ENCODE measurements around the gene LYVE1.
"Not testable (repeated sequence)": the region's sequence is repeated elsewhere in the genome, so short reads cannot be mapped to it uniquely, and the experiment has no call there.

The LYVE1 gene, protein sequence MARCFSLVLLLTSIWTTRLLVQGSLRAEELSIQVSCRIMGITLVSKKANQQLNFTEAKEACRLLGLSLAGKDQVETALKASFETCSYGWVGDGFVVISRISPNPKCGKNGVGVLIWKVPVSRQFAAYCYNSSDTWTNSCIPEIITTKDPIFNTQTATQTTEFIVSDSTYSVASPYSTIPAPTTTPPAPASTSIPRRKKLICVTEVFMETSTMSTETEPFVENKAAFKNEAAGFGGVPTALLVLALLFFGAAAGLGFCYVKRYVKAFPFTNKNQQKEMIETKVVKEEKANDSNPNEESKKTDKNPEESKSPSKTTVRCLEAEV

DNA sequence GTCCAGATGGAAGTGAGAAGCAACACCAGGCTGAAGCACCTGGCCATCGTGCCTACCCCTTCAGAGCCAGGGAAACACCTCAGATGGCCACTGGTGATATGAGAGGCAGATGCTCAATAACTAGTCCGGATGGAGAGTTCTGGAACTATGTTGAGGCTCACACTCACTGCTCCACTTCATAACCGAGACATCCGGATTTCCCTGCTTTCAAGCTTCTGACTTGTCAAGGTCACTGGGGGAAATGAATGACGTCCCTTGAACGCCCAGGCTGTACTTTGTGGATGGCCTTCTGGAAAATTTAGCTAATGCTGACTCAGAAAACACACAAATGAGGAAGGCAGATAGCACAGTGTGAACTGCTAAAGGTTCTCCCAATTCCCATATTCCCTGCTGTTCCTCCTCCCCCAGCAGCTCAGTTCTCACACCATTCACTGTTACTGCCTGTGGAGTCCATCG, at the start of gene LYVE1:
Gene LYVE1 (minus strand): TSS at position 180 of the 456 bp plus-strand sequence. CDS start 133 bp downstream, at position 47.
- no peak for DNase-seq

DNA sequence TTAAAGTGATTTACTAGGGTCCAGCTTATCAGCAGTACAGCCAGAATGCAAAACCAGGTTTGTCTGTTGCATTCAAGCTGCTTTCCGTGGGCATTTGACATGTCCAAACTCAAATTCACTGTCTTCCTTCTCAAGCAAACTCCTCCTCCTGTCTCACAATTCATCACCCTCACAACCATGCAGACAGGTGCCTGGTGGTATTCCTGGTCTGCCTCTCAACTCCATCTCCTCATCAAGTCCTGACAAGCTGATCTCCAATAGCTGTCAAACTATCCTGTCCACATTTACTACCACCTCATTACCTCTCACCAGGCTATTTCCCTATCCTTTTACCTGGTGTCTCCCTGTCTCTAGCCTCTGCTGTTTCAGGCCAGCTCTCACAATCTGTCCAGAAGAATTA, 49.1 kb upstream of the LYVE1 start:
- no peak for DNase-seq

DNA sequence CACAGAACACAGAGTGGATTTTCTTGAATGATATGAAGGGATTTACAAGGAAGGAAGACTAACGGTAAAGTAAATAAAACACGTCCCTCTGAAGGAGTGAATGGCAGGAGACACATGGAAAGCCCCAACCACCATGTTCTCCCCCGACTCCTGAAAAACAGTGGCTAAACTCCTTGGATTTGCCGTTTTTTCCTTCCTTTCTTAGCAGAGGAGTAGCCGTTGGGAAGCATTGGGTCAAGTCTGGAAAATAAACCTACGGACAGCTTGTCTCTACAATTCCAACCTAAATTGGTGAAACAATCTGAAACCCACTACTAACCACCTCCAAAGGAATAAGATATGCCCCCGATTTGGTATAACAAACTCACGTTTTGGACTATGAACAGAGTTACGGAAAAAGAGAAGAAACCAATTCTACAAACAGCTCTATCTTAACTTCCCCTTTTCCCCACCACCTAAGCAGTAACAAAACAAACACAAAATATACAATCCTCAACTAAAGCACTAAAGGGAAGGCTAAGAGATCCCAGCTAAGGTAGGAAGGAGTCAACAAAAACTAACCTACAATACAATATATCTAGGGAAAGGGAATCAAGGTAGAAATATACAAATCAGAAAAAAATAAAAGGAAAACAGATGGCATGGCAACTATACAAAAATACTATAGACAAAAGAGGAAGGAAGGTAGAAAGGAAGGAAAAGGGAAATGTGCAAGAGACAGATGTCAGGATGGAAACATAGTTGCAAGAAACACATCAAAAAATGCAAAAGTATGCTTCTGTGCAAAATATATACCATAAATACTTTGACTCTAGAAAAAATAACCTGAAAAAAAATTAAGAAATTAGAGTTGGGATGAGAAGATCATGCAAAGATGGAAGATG, 43.8 kb upstream of the LYVE1 start:
- DNase-seq = no peak

DNA sequence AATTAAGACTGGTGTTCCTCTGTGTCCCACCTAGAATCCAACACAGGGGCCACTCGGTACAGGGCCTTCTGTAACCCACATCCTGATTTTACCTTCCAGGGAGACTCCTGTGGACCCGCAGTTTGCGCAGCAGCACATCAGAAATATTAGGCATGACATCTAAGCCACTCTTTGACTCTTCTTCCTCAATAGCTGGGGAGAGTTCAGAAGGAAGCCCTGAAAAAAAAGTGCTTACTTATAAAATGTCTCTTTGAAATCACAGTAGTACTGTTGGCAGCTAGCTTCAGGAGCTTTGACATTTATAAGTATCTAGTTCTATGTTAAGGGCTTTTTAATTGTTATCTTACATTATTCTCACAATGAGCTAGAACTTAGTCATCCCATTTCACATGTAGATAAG, 41.2 kb upstream of the LYVE1 start:
- DNase-seq = no peak

DNA sequence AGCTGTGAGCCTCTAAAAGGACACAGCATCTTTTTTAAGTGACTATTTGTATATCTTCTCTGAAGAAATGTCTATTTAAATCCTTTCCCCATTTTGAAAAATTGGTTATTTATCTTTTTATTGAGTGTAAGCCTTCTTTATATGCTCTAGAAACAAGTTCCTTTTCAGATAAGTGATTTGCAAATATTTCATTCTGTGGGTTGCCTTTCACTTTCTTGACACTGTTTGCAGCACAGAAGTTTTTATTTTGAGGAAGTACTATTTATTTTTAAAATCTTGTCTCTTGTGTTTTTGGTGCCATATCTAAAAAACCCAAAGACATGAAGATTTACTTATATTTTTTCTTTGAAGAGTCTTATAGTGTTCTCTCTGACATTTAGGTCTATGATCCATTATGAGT, 40.1 kb upstream of the LYVE1 start:
- DNase-seq = no peak

DNA sequence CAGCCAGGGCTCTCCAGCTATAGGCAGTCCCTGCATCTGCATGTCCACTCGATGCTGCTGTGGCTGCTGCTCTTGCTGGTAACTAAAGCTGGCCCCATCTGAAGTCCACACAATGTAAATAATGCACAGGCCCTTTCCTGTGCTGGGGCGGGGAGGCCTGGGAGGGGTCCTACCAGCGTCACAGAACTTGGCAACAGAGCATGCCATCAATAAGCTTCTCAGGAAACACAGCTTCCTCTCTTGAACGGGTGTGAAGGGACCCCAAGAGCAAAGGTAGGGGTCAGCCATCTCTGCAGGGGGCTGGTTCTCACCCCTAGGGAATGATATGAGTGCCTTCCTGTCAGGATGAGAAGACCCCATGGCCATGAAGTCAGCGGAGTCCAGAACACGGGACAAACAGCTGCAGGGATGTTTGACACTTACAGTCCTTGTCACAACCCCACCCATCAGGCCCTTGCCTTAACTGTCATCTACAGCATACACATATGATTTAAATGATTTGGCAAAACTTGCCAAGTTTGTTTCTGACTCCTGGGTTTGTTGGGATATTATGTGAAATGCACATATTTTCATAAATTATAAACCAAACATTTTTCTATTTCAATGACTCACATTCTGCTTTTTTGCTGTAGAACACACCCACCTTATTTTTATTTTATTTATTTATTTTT, 39.1 kb upstream of the LYVE1 start:
- DNase-seq = no peak

DNA sequence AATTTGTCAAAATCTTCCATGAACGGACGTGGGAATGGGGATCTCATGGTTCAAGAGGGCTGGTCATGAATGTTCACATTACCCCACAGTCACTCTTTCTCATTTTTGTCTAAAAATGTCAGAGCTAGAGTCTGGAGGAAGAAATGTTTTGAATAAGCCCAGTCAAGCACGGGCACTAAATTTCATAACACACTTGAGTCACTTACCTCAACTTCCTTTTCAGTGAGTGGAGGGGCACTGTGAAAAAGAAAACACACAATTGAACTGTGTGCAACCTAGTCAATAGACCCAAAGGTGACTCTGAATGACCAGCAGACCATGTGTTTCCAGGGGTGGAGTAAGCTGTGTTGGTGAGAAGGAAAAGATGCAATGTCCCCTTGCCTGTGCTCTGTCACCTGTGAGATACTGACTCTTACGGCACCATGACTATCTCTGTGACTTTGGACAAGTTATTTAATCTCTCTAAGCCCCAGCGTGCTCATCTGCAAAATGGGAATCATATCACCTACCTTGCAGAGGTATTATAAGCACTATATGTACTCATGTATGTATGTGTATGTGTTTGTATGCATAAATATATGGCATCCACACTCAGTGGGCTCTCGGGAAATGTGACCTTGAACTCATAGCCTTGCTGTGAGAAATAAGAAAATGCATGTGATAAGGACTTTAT, 38.2 kb upstream of the LYVE1 start:
- DNase-seq = no peak

DNA sequence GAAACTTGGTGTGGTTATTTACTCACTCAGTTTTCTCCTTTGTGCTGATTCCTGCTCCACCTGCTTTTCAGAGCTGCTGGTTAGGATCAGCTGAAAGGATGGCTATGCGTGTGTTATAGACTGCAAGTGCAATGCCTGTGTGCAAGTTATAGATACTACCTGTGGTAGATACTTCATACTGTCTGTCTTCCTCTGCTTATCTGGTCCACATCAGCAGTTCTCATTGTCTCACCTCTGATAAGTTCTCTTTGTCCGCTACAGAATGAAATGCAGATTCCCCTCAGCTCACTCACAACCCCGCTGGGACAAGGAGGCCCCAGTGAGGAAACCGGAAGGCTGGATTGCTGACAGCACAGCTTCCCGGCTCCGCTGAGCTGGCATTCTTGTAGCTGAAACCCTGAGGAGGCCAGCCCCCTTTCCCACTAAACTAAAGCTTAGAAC, 37.5 kb upstream of the LYVE1 start:
- peak in 3 of 56 donors; percentile 8 to 50 (median 15) for DNase-seq

DNA sequence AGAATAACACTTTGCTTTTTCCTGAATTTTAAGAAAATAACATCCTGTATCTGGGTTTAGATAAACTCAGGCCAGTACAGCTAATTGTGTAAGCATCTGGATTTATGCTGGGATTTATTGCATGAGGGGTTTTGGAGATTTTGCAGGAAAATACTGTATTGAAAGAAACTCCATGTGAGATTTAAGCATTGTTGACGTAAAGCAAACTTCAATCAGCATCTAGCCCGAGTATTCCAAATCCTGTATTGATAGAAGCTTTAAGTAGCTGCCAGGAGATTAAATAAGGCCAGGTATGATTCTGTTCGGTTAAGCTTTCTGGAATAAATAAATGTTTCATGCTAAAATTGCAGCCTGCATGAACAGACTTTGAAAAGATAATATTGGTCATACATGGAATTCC, 36.3 kb upstream of the LYVE1 start:
- DNase-seq = no peak

DNA sequence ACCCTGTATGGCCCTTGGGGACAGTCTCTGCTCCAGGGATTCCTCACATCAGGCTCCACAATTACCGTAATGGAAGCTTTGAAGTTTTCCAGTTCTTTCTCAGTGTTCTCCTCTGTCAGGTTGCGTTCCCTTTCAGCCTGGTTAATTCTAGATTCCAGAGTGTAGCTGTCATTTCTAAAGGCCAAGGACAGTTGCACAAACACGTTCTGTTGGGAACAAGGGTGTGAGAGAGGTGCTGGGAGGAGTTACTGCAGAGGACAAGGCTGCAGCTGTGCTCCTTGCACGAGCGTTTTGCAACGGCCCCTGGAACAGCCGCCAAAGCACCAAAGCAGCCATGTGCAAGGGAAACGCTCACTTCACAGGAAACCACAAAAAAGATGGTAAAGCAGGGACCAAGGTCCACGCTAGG, 35.9 kb upstream of the LYVE1 start:
- no peak for DNase-seq

DNA sequence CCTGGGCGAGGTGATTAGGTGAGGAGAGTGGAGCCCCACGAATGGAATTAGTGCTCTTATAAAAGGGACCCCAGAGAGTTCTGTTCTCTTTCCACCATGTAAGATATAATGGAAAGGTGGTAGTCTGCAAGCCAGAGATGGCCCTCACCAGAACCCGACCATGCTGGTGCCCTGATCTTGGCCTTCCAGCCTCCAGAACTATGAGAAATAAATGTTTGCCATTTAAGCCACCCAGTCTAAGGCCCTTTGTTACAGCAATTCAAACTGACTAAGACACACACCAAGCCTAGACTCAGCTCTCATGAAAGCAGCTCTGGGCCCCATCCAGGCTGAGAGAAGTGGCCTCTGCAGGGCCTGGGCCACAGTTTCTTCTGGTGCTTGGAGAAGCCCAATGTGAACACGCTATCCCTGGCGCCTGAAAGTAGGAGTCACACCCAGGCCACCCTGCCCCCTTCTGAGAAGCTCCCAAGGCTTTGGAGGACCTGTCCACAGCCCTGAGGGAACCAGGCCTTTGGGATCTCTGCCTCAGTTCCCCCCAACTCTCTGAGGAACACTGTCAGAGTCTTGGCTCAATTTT, 35.3 kb upstream of the LYVE1 start:
- DNase-seq = no peak

DNA sequence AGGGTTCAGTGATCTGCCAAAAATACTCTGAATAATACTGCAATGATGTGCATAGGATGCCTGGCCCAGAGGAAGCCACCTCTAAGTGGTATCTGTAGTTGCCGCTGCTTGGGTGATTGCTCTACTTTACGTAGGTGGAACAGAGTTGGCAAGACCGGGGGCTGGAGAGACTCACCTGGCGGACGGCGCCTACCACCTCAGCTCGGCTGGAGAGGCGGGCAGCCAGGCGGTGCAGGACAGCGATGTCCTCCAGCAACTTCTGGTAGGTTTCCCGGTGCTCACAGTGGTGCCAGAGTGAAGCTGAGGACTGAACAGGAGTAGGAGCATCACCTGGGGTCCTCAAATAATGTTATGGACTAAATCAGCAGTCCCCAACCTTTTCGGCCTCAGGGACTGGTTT, 34.5 kb upstream of the LYVE1 start:
- DNase-seq = no peak

DNA sequence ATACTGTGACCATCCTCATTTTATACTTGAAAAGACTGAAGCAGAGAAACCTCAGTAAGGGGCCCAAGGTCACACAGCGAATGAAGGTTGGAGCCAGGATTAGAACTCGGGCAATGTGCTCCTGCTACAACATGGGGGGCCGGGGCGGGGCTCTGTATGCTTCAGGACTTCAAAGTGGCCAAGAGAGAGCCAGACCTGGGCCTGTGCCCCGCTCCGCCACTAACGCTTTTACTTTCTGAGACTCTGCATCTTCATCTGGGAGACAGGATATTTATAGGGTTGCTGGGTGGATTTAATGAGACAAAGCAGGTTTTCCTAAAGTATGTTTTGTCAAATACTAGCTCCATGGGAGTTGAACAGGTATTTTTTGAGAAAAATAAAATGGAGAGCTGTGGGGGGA, 33.9 kb upstream of the LYVE1 start:
- DNase-seq = peak in 2 of 56 donors; percentile 14 to 18

DNA sequence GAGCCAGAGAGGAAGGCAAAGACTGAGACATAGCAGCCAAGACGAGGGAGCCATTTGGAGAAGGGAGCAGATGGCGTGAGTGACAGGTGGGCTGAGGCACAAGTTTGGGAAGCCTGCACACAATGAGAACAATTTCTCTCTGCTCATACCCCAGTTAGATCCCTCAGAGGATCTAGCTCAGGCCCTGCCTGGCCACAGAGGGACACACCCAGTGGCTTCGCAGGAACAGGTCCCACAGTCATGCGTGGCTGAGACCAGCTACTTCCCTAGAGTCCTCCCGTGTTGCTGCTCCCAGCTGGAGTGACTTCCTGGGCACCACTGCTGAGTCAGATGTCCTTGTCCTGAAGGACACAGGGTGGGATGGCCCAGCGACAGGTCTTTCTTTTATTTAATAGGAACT, 33.4 kb upstream of the LYVE1 start:
- DNase-seq = no peak

DNA sequence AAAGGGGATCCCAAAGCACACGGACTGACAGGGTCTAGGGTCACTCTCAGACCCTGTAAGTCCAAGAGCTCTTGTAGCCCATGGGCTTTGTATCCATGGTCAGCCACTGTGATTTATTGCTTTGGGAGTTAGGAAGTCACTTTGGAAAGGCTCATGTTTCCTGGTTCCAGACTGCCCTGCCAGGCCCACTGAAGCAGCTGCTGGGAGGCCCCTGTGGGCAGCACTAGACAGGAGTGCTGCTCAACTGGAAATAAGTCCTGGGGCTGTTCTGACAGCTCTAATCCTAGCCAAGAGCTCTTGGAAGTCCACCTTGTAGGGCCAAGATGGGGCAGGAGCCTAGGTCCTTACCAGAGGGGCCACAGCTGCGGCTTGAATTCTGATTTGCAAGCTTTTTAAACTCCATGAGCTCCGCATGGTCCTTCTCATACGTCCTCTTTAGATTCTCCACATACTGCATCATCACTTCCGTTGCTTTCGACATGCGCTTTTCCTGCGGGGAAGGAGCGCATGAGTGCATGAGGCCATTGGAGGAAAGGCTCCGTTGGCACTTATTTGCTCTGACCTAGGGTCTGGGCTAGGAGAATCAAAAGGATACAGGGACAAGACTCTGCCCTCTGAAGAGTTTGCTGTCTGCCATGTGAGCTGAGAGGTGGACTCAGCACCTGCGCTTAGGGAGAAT, 32.2 kb upstream of the LYVE1 start:
- no peak for DNase-seq

DNA sequence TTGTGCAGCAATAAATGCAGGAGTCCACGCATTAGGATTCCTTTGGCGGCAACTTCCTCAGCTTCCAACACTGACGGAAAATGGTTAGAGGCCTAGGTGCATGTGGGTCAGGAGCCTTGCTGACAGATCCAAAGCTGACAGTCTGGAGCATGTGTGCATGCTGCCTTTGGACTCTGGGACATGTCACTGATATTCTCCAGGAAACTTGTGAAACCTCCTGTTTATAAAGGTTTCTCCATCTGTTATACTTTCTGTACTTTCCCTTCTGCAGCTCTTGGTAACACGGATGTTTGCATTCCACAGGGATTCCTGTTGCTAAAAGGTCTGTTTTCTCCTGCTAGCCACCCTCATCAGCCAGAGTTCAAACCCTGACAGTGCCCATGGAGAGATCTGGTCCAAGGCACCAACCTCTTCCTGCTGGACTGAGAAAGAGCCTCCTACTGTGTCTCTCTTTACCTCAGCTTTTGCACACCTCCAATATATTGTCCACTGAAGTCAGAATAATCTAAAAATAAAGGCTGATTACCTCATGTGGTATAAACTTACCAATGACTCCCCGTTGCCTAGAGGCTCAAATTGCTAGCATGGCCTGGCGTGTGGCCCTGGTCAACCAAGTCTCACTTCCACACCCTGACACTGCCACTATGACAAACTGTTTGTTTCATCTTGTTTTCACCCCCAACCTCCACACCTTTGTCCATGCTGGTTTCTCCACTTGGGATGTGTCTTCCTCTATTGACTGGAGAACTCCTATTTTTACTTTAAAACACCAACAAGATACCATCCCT, 31.1 kb upstream of the LYVE1 start:
- DNase-seq = no peak

DNA sequence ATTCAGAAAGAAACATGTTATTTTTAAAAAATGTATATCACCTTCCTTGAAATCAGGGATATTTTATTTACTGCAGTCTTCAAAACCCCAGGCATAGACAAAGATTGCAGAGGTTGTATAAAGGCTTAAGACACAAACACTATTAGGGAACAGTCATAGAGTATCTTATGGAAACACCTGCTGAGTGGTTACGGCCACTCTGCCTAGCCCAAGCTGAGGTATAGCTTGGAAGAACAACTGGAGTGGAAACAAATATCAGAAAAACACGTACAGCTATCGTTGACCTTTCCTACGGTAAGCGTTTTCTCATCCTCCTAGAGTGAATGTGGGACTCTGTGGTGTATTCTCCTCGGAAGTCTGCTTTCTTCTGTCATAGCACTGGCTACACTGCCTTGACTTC, 30.4 kb upstream of the LYVE1 start:
- DNase-seq = no peak

DNA sequence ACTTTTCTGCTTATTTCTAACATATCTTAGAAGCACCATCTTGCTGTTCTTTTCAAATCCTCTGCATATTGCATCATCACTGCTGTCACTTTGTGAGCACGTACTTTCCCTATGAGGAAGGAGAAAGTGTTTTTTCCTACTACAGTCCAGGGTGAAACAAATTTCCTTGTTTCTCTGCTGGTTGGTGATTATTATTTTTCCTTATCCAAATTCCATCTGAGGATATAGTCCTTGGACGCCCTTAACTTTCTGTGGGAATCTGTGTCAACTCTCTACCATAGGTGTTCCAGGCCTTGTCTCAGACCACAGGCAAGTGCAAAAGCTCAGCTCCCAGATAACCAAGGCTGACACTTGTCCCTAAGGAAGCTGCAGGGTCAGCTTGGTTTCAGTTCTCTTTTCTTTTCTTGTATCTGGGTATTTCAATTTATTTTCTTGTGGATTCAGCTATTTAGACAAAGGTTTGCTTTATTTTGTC, 29.4 kb upstream of the LYVE1 start:
- no peak for DNase-seq

DNA sequence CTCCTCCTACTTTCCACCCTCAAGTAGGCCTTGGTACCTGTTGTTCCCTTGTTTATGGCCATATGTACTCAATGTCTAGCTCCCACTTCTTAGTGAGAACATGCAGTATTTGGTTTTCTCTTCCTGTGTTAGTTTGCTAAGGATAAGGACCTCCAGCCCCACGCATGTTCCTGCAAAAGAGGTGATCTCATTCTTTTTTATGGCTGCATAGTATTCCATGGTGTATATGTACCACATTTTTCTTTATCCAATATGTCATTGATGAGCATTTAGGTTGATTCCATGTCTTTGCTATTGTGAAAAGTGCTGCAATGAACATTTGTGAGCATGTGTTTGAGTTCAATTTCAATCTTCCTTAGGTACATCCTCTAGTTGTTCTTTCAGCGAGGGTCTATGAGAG, 27.4 kb upstream of the LYVE1 start:
- DNase-seq = not testable (repeated sequence)
